Parathyroid adenoma (tissue), 2 donors: ENCODE results near the gene SCN2A.

Experiments
- H2AFZ ChIP-seq: fragments of 300-600 bp; sonication (generic); one replicate; pipeline ENCODE4 v1.7.0; 2017; ENCODE audit warnings: antibody characterized with exemption, mild to moderate bottlenecking
- H3K27ac ChIP-seq: fragments of 300-600 bp; sonication (generic); one replicate; pipeline ENCODE4 v1.7.0; 2017
- H3K27me3 ChIP-seq: fragments of 300-600 bp; sonication (generic); one replicate; pipeline ENCODE4 v1.7.0; 2017; ENCODE audit warnings: low read length; ENCODE audit not compliant: control insufficient read depth, insufficient read depth
- H3K36me3 ChIP-seq: fragments of 300-600 bp; sonication (generic); one replicate; pipeline ENCODE4 v1.7.0; 2017; ENCODE audit warnings: low read length; ENCODE audit not compliant: control insufficient read depth, insufficient read depth
- H3K4me1 ChIP-seq: fragments of 300-600 bp; sonication (generic); one replicate; pipeline ENCODE4 v1.7.0; 2017; ENCODE audit warnings: control low read depth
- H3K4me2 ChIP-seq: fragments of 300-600 bp; sonication (generic); one replicate; pipeline ENCODE4 v1.7.0; 2017; ENCODE audit warnings: low read length
- H3K4me3 ChIP-seq: fragments of 300-600 bp; sonication (generic); one replicate; pipeline ENCODE4 v1.7.0; 2017; ENCODE audit warnings: low read depth, low read length
- H3K79me2 ChIP-seq: fragments of 300-600 bp; sonication (generic); one replicate; pipeline ENCODE4 v1.7.0; 2017; ENCODE audit warnings: control low read depth
- H3K9ac ChIP-seq: fragments of 300-600 bp; sonication (generic); one replicate; pipeline ENCODE4 v1.7.0; 2017; ENCODE audit warnings: mild to moderate bottlenecking
- H3K9me3 ChIP-seq: fragments of 300-600 bp; sonication (generic); one replicate; pipeline ENCODE4 v1.7.0; 2017; ENCODE audit warnings: low read length; ENCODE audit not compliant: control insufficient read depth
- TF ChIP-seq, protein P1 (sequence below): fragments of 300-600 bp; sonication (generic); IDR thresholded peaks from one replicate; pipeline ENCODE4 v1.7.0; 2017; ENCODE audit warnings: antibody characterized with exemption, mild to moderate bottlenecking
- donor health status: primary hyperparathyroidism.

SCN2A gene

GRCh38 chr2:165434865-165435496 is 195.8 kb downstream of the SCN2A start:
- no peak overlapping the region for H2AFZ ChIP-seq
- no peak overlapping the region for H3K27ac ChIP-seq
- no peaks in the 10 kb centered on the region for H3K9me3 ChIP-seq
- H3K4me1 ChIP-seq: no peaks in the 10 kb centered on the region
- no peaks in the 10 kb centered on the region for H3K36me3 ChIP-seq
- no peak overlapping the region for H3K4me3 ChIP-seq
- TF ChIP-seq, protein P1, sequence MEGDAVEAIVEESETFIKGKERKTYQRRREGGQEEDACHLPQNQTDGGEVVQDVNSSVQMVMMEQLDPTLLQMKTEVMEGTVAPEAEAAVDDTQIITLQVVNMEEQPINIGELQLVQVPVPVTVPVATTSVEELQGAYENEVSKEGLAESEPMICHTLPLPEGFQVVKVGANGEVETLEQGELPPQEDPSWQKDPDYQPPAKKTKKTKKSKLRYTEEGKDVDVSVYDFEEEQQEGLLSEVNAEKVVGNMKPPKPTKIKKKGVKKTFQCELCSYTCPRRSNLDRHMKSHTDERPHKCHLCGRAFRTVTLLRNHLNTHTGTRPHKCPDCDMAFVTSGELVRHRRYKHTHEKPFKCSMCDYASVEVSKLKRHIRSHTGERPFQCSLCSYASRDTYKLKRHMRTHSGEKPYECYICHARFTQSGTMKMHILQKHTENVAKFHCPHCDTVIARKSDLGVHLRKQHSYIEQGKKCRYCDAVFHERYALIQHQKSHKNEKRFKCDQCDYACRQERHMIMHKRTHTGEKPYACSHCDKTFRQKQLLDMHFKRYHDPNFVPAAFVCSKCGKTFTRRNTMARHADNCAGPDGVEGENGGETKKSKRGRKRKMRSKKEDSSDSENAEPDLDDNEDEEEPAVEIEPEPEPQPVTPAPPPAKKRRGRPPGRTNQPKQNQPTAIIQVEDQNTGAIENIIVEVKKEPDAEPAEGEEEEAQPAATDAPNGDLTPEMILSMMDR: no peak
- H3K79me2 ChIP-seq: no peaks in the 10 kb centered on the region
- H3K4me2 ChIP-seq: no peak overlapping the region
- no peak overlapping the region for H3K9ac ChIP-seq
- H3K27me3 ChIP-seq: no peaks in the 10 kb centered on the region

DNA sequence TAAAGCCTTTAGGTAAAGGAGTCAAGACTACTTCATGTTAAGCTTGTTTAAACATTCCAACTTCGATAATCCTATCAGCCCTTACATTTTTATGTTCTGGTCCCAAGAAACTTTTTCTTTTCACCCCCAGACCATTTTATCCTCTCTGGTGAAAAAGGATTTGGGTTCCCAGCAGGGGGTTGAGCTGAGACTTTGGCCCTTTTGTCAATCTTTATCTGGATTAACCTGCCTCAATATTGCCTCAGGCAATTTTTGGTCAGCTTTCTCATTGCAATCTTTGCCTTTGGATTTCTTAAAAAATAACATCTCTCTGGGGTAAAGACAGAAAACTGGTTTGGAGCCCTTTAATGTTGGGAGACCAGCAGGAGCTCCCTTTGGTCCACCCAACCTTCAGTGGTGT is 196.4 kb downstream of the SCN2A start:
- Histone ChIP-seq H3K9ac (no peak overlapping the region), H3K4me1 (no peaks in the 10 kb centered on the region), H3K4me2 (no peak overlapping the region), H3K36me3 (no peaks in the 10 kb centered on the region), H2AFZ (no peak overlapping the region), H3K4me3 (no peak overlapping the region), H3K79me2 (no peaks in the 10 kb centered on the region), H3K27me3 (no peaks in the 10 kb centered on the region), H3K9me3 (no peaks in the 10 kb centered on the region), H3K27ac (no peak overlapping the region)
- TF ChIP-seq, protein P1: no peak

GRCh38 chr2:165436559-165436958 is 197.3 kb downstream of the SCN2A start:
- Histone ChIP-seq H3K9ac (no peak overlapping the region), H3K27ac (no peak overlapping the region), H3K4me1 (no peaks in the 10 kb centered on the region), H3K79me2 (no peaks in the 10 kb centered on the region), H3K4me3 (no peak overlapping the region), H3K4me2 (no peak overlapping the region), H2AFZ (no peak overlapping the region), H3K9me3 (no peaks in the 10 kb centered on the region), H3K36me3 (no peaks in the 10 kb centered on the region), H3K27me3 (no peaks in the 10 kb centered on the region)
- TF ChIP-seq, protein P1: no peak

- Histone ChIP-seq H3K9me3 (no peaks in the 10 kb centered on the region), H3K79me2 (no peaks in the 10 kb centered on the region), H3K27ac (no peak overlapping the region), H3K4me1 (no peaks in the 10 kb centered on the region), H2AFZ (no peak overlapping the region), H3K36me3 (no peaks in the 10 kb centered on the region), H3K27me3 (no peaks in the 10 kb centered on the region), H3K4me3 (no peak overlapping the region), H3K9ac (no peak overlapping the region), H3K4me2 (no peak overlapping the region)
- TF ChIP-seq, protein P1: no peak
Observed at GRCh38 chr2:165440367-165440766, 201.2 kb downstream of the SCN2A start.
